Immature natural killer cell (primary cell): ENCODE results near the gene THOC6. TPM values are rescaled to one million over a fixed set of nuclear protein-coding genes. Genes with fewer than 3 reads are reported as not detected.
A peak's percentile ranks its signal among the peaks of the same experiment; 100 is the strongest.

Experiments used
- DNase-seq, 3 donors: peaks; one replicate each; pipeline ENCODE4 v3.0.0; 2022; ENCODE audit warnings: mixed read lengths in 1 of 3
- H3K27ac Mint-ChIP-seq, 6 donors: one replicate each; pipeline ENCODE4 v1.8.0; 2020; ENCODE audit warnings: mixed read lengths in 6 of 6, mild to moderate bottlenecking in 5 of 6, inconsistent platforms in 4 of 6, moderate library complexity in 3 of 6
- H3K27me3 Mint-ChIP-seq, 3 donors: one replicate each; pipeline ENCODE4 v1.8.0; 2020 to 2021; ENCODE audit warnings: low read depth in 3 of 3, mild to moderate bottlenecking in 3 of 3, mixed read lengths in 3 of 3, moderate library complexity in 3 of 3, inconsistent platforms in 1 of 3
- H3K36me3 Mint-ChIP-seq, 3 donors: one replicate each; pipeline ENCODE4 v1.8.0; 2020; ENCODE audit warnings: mixed read lengths in 3 of 3, inconsistent platforms in 2 of 3, mild to moderate bottlenecking in 2 of 3
- H3K4me1 Mint-ChIP-seq, 2 donors: one replicate each; pipeline ENCODE4 v1.8.0; 2020; ENCODE audit warnings: inconsistent platforms in 2 of 2, mild to moderate bottlenecking in 2 of 2, mixed read lengths in 2 of 2, moderate library complexity in 1 of 2
- H3K4me3 Mint-ChIP-seq, 5 donors: one replicate each; pipeline ENCODE4 v1.8.0; 2020; ENCODE audit warnings: mild to moderate bottlenecking in 5 of 5, mixed read lengths in 5 of 5, inconsistent platforms in 3 of 5, moderate library complexity in 3 of 5
- H3K9me3 Mint-ChIP-seq, 6 donors: one replicate each; pipeline ENCODE4 v1.8.0; 2020; ENCODE audit warnings: mild to moderate bottlenecking in 6 of 6, mixed read lengths in 6 of 6, inconsistent platforms in 4 of 6, moderate library complexity in 3 of 6
- polyA plus RNA-seq, 3 donors: library from polyadenylated mRNA; unstranded; fragments of 300-500 nt; fragmentation: Illumina TruSeq; gene quantifications; one replicate each; pipeline ENCODE4 v1.2.3, GENCODE V29; 2021

The THOC6 gene
- polyA plus RNA-seq, 3 donors from 2014 or later, result 40.1 to 45.4 (median 42.1) TPM

GRCh38 chr16:3026003-3026378, 2.2 kb downstream of the THOC6 start:
- DNase-seq, result no peak
- Mint-ChIP-seq H3K9me3 (no peaks in the 10 kb centered on the region), H3K27ac (no peak overlapping the region), H3K27me3 (peaks cover 8 to 12% (median 9%) of the 10 kb centered on the region in 3 donors), H3K4me3 (no peak overlapping the region), H3K4me1 (peaks cover 40 to 43% of the 10 kb centered on the region in 2 donors), H3K36me3 (peaks cover 4 to 15% (median 7%) of the 10 kb centered on the region in 3 donors)

- DNase-seq, result no peak
- Mint-ChIP-seq H3K9me3 (peaks cover 0 to 1% (median 0%) of the 10 kb centered on the region in 6 donors), H3K27ac (peak overlapping the region in 1 of 6 donors; percentile 24), H3K4me1 (peaks cover 32 to 36% of the 10 kb centered on the region in 2 donors), H3K4me3 (no peak overlapping the region), H3K27me3 (peaks cover 5 to 10% (median 9%) of the 10 kb centered on the region in 3 donors), H3K36me3 (peaks cover 4 to 15% (median 7%) of the 10 kb centered on the region in 3 donors)
Measured at GRCh38 chr16:3026609-3027488, 3.0 kb downstream of the THOC6 start.

- H3K4me3 Mint-ChIP-seq, result no peak overlapping the region
- H3K36me3 Mint-ChIP-seq, result peaks cover 4 to 15% (median 7%) of the 10 kb centered on the region in 3 donors
- peaks cover 26 to 30% of the 10 kb centered on the region in 2 donors for H3K4me1 Mint-ChIP-seq
- H3K27me3 Mint-ChIP-seq, result peaks cover 6 to 11% (median 10%) of the 10 kb centered on the region in 3 donors
- H3K27ac Mint-ChIP-seq, result no peak overlapping the region
- peaks cover 0 to 1% (median 0%) of the 10 kb centered on the region in 6 donors for H3K9me3 Mint-ChIP-seq
- no peak for DNase-seq
Measured at GRCh38 chr16:3027489-3027795, 3.6 kb downstream of the THOC6 start.

GRCh38 chr16:3027983-3028715, 4.3 kb downstream of the THOC6 start:
- peaks cover 19 to 23% of the 10 kb centered on the region in 2 donors for H3K4me1 Mint-ChIP-seq
- peaks cover 10 to 17% (median 14%) of the 10 kb centered on the region in 3 donors for H3K27me3 Mint-ChIP-seq
- peaks cover 0 to 1% (median 0%) of the 10 kb centered on the region in 6 donors for H3K9me3 Mint-ChIP-seq
- no peak overlapping the region for H3K27ac Mint-ChIP-seq
- H3K36me3 Mint-ChIP-seq, result peaks cover 4 to 15% (median 7%) of the 10 kb centered on the region in 3 donors
- DNase-seq, result peak; percentile 73 to 75 (median 75)
- H3K4me3 Mint-ChIP-seq, result peak overlapping the region in 2 of 5 donors; percentile 33 to 44

- Mint-ChIP-seq H3K9me3 (peaks cover 0 to 1% (median 0%) of the 10 kb centered on the region in 6 donors), H3K36me3 (peaks cover 4 to 15% (median 7%) of the 10 kb centered on the region in 3 donors), H3K27me3 (peaks cover 14 to 21% (median 20%) of the 10 kb centered on the region in 3 donors), H3K27ac (no peak overlapping the region), H3K4me1 (peaks cover 13 to 17% of the 10 kb centered on the region in 2 donors), H3K4me3 (no peak overlapping the region)
- no peak for DNase-seq
Measured at GRCh38 chr16:3028716-3029319, 5.0 kb downstream of the THOC6 start.

- Mint-ChIP-seq H3K9me3 (peaks cover 0 to 1% (median 0%) of the 10 kb centered on the region in 6 donors), H3K36me3 (peaks cover 4 to 12% (median 4%) of the 10 kb centered on the region in 3 donors), H3K4me1 (peaks cover 6 to 11% of the 10 kb centered on the region in 2 donors), H3K27ac (no peak overlapping the region), H3K4me3 (peak overlapping the region in 4 of 5 donors; percentile 1 to 68 (median 18)), H3K27me3 (peaks cover 13 to 24% (median 23%) of the 10 kb centered on the region in 3 donors)
- no peak for DNase-seq
Measured at GRCh38 chr16:3029491-3030221, 5.8 kb downstream of the THOC6 start.

- peaks cover 16 to 29% (median 23%) of the 10 kb centered on the region in 3 donors for H3K27me3 Mint-ChIP-seq
- H3K36me3 Mint-ChIP-seq, result peaks cover 4 to 12% (median 4%) of the 10 kb centered on the region in 3 donors
- peaks cover 0 to 1% (median 0%) of the 10 kb centered on the region in 6 donors for H3K9me3 Mint-ChIP-seq
Measured at GRCh38 chr16:3030222-3031212, 6.7 kb downstream of the THOC6 start.

GRCh38 chr16:3032624-3033023, 8.8 kb downstream of the THOC6 start:
- H3K9me3 Mint-ChIP-seq, result peaks cover 0 to 1% (median 0%) of the 10 kb centered on the region in 6 donors
- no peak overlapping the region for H3K27ac Mint-ChIP-seq
- no peak for DNase-seq
- H3K27me3 Mint-ChIP-seq, result peaks cover 22 to 41% (median 25%) of the 10 kb centered on the region in 3 donors
- peaks cover 0 to 4% (median 0%) of the 10 kb centered on the region in 3 donors for H3K36me3 Mint-ChIP-seq
- H3K4me1 Mint-ChIP-seq, result peaks cover 6 to 14% of the 10 kb centered on the region in 2 donors
- H3K4me3 Mint-ChIP-seq, result no peak overlapping the region

More at GRCh38 chr16:3030222-3031212, 6.7 kb downstream of the THOC6 start:
- Mint-ChIP-seq H3K4me3 (peak overlapping the region in 4 of 5 donors; percentile 1 to 68 (median 18)), H3K4me1 (peaks cover 6 to 11% of the 10 kb centered on the region in 2 donors), H3K27ac (no peak overlapping the region)
- no peak for DNase-seq

- H3K36me3 Mint-ChIP-seq, result no peaks in the 10 kb centered on the region
- peaks cover 22 to 39% (median 25%) of the 10 kb centered on the region in 3 donors for H3K27me3 Mint-ChIP-seq
- H3K27ac Mint-ChIP-seq, result no peak overlapping the region
- no peak overlapping the region for H3K4me3 Mint-ChIP-seq
- H3K4me1 Mint-ChIP-seq, result peaks cover 0 to 2% of the 10 kb centered on the region in 2 donors
- no peak for DNase-seq
- peaks cover 0 to 1% (median 0%) of the 10 kb centered on the region in 6 donors for H3K9me3 Mint-ChIP-seq
Measured at GRCh38 chr16:3035289-3035971, 11.6 kb downstream of the THOC6 start.

- Mint-ChIP-seq H3K36me3 (no peaks in the 10 kb centered on the region), H3K27me3 (peaks cover 21 to 39% (median 25%) of the 10 kb centered on the region in 3 donors), H3K4me1 (peaks cover 0 to 2% of the 10 kb centered on the region in 2 donors), H3K27ac (no peak overlapping the region), H3K9me3 (peaks cover 0 to under 1% (median 0%) of the 10 kb centered on the region in 6 donors), H3K4me3 (no peak overlapping the region)
- DNase-seq, result no peak
Measured at GRCh38 chr16:3035972-3036725, 12.3 kb downstream of the THOC6 start.

- no peak within 1 kb of the TSS for H3K27ac Mint-ChIP-seq
- peak within 1 kb of the TSS in 2 of 5 donors; percentile 54 to 60 for H3K4me3 Mint-ChIP-seq
- no peak for DNase-seq
- H3K4me1 Mint-ChIP-seq, result peaks cover 0 to 2% of the 10 kb centered on the region in 2 donors
- H3K36me3 Mint-ChIP-seq, result no peaks in the 10 kb centered on the region
- H3K9me3 Mint-ChIP-seq, result no peaks in the 10 kb centered on the region
- H3K27me3 Mint-ChIP-seq, result peaks cover 22 to 36% (median 23%) of the 10 kb centered on the region in 3 donors
Measured at GRCh38 chr16:3036726-3037315, 13.0 kb downstream of the THOC6 start, which contains the start of gene BICDL2. Gene BICDL2 (minus strand): TSS chr16:3036944. CDS start chr16:3035496, 1,448 bp downstream.
